OCI-LY3 (cell line): ENCODE results near the gene PPP6R1.

Experiments
- CTCF ChIP-seq: fragments of 200-600, 300-600 bp; sonication (generic); IDR thresholded peaks from 2 replicates; pipeline ENCODE4 v1.5.1; 2014; ENCODE audit warnings: antibody characterized with exemption, low read length, low read depth
- EZH2phosphoT487 ChIP-seq: fragments of 200-600 bp; shearing (Covaris generic); IDR thresholded peaks from 2 replicates; pipeline ENCODE4 v1.6.1; 2018; ENCODE audit warnings: antibody characterized with exemption, mixed run types, low read depth

GRCh38 chr19:55228403-55229031, 30.3 kb downstream of the PPP6R1 start, which contains the start of gene TMEM86B:
- TF ChIP-seq CTCF (no peak), EZH2phosphoT487 (no peak)
